Trophoblast cell (in vitro differentiated cells and primary cell): ENCODE results near the gene KPNB1.

Source experiments
- DNase-seq, 2 donors: peaks; one replicate each; pipeline ENCODE4 v3.0.0-alpha.2; 2016
- H2AFZ ChIP-seq: 2 replicates; pipeline ENCODE4 v1.6.1; 2013; ENCODE audit warnings: low read length, moderate library complexity, mild to moderate bottlenecking; ENCODE audit not compliant: insufficient read depth, poor library complexity
- H2AK5ac ChIP-seq: 2 replicates; pipeline ENCODE4 v1.6.1; 2013; ENCODE audit warnings: mild to moderate bottlenecking, low read length
- H2BK120ac ChIP-seq: 2 replicates; pipeline ENCODE4 v1.6.1; 2013; ENCODE audit warnings: low read length, mild to moderate bottlenecking, moderate library complexity; ENCODE audit not compliant: insufficient read depth, poor library complexity
- H2BK12ac ChIP-seq: 2 replicates; pipeline ENCODE4 v1.6.1; 2013; ENCODE audit warnings: mild to moderate bottlenecking, low read length, moderate library complexity
- H2BK5ac ChIP-seq: 2 replicates; pipeline ENCODE4 v1.6.1; 2013; ENCODE audit warnings: low read length, low read depth, moderate library complexity, mild to moderate bottlenecking; ENCODE audit not compliant: poor library complexity
- H3K14ac ChIP-seq: 2 replicates; pipeline ENCODE4 v1.6.1; 2013; ENCODE audit warnings: mild to moderate bottlenecking, low read length
- H3K18ac ChIP-seq: 2 replicates; pipeline ENCODE4 v1.6.1; 2013; ENCODE audit warnings: mild to moderate bottlenecking, low read length
- H3K23ac ChIP-seq: 2 replicates; pipeline ENCODE4 v1.6.1; 2013; ENCODE audit warnings: low read length
- H3K27ac ChIP-seq: 2 replicates; pipeline ENCODE4 v1.5.1; 2013; ENCODE audit warnings: low read depth, mild to moderate bottlenecking, inconsistent platforms, low read length, moderate library complexity
- H3K27me3 ChIP-seq: 2 replicates; pipeline ENCODE4 v1.6.1; 2013; ENCODE audit warnings: inconsistent platforms, mild to moderate bottlenecking, low read length, moderate library complexity; ENCODE audit not compliant: insufficient read depth
- H3K36me3 ChIP-seq, 2 experiments: 1 replicate in 1 of 2; 2 replicates in 1 of 2; pipeline ENCODE4 v1.6.1; 2013; ENCODE audit warnings: low read length in 2 of 2, mild to moderate bottlenecking in 2 of 2, moderate library complexity in 1 of 2; ENCODE audit not compliant: insufficient read depth in 2 of 2, control insufficient read depth in 1 of 2
- H3K4ac ChIP-seq: 2 replicates; pipeline ENCODE4 v1.6.1; 2013; ENCODE audit warnings: low read depth, mild to moderate bottlenecking, low read length, moderate library complexity
- H3K4me1 ChIP-seq, 2 experiments: 1 replicate in 1 of 2; 2 replicates in 1 of 2; pipeline ENCODE4 v1.6.1; 2013; ENCODE audit warnings: low read length in 2 of 2, mild to moderate bottlenecking in 2 of 2, moderate library complexity in 1 of 2; ENCODE audit not compliant: insufficient read depth in 2 of 2, control insufficient read depth in 1 of 2
- H3K4me2 ChIP-seq: 2 replicates; pipeline ENCODE4 v1.6.1; 2013; ENCODE audit warnings: inconsistent platforms, mild to moderate bottlenecking, low read length, moderate library complexity
- H3K4me3 ChIP-seq: 2 replicates; pipeline ENCODE4 v1.5.1; 2013; ENCODE audit warnings: mild to moderate bottlenecking, low read depth, low read length, inconsistent platforms
- H3K79me1 ChIP-seq: one replicate; pipeline ENCODE4 v1.6.1; 2013; ENCODE audit warnings: low read length
- H3K79me2 ChIP-seq: 2 replicates; pipeline ENCODE4 v1.6.1; 2013; ENCODE audit warnings: low read length, mild to moderate bottlenecking; ENCODE audit not compliant: control insufficient read depth, insufficient read depth, poor library complexity
- H3K9ac ChIP-seq: 2 replicates; pipeline ENCODE4 v1.6.1; 2013; ENCODE audit warnings: mild to moderate bottlenecking, low read length
- H3K9me3 ChIP-seq: 2 replicates; pipeline ENCODE4 v1.6.1; 2013; ENCODE audit warnings: low read depth, mild to moderate bottlenecking, control low read depth, inconsistent platforms, low read length; ENCODE audit not compliant: insufficient read depth
- H4K12ac ChIP-seq: 2 replicates; pipeline ENCODE4 v1.6.1; 2013; ENCODE audit warnings: low read depth, mild to moderate bottlenecking, low read length, moderate library complexity
- H4K8ac ChIP-seq: 2 replicates; pipeline ENCODE4 v1.6.1; 2013; ENCODE audit warnings: low read depth, mild to moderate bottlenecking, low read length, moderate library complexity
- H4K91ac ChIP-seq: one replicate; pipeline ENCODE4 v1.6.1; 2013; ENCODE audit warnings: low read depth, mild to moderate bottlenecking, low read length, moderate library complexity
- WGBS: extraction: QIAGEN DNeasy Blood & Tissue Kit; methylation state at CpG from one replicate; pipeline ENCODE4 v1.1.7; 2013; ENCODE audit warnings: missing lambda C conversion rate; ENCODE audit not compliant: insufficient read length, insufficient coverage; ENCODE audit errors: extremely low coverage; 5-methylcytosine and 5-hydroxymethylcytosine counted together

The KPNB1 gene

DNA sequence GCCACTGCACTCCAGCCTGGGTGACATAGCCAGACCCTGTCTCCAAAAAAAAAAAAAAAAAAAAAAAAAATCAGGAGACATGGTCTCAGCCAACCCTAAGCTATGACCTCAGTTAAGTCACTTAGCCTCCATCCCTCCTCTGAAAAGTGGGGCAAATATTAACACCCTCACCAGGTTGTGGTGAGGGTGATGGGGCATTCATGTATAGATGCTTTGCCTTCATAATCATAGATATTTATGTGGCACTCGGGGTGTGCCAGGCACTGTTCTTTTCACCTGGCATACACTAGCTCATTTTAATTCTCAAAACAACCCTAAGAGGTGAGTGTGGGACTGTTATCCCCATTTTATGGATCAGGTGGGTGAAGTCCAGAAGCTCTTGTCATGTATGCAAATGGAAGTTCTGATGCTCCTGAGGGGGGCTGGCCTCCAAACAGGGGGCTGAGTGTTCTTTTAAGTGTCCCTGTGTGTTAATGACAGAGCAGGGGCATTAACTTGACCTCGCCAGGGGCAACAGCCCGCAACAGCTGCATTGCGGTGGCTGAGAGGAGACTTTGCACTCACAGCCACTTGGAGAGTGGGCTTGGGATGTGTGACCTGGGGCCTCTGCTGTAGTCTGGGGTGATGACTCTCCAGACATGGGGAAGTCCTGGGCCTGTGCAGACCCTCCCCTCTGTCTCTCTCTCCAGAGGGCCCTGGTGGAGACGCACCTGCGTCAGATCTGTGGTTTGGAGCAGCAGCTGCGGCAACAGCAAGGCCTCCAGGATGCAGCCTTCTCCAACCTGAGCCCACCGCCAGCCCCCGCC is 48.4 kb downstream of the KPNB1 start:
- Histone ChIP-seq H4K8ac (no peak overlapping the region), H3K23ac (no peak overlapping the region), H3K27ac (no peak overlapping the region), H2BK120ac (no peak overlapping the region), H3K14ac (no peak overlapping the region), H2AK5ac (no peak overlapping the region), H4K12ac (no peak overlapping the region), H2BK5ac (no peak overlapping the region), H3K18ac (no peak overlapping the region), H3K79me1 (peaks cover 11% of the 10 kb centered on the region), H2BK12ac (no peak overlapping the region), H3K79me2 (peaks cover 2% of the 10 kb centered on the region), H4K91ac (no peak overlapping the region), H3K4ac (no peak overlapping the region), H3K4me2 (no peak overlapping the region), H3K9me3 (no peaks in the 10 kb centered on the region), H3K36me3 (peaks cover 1 to 6% of the 10 kb centered on the region in 2 experiments), H3K9ac (no peak overlapping the region), H3K4me3 (no peak overlapping the region), H3K27me3 (no peaks in the 10 kb centered on the region), H3K4me1 (peaks cover 1 to 7% of the 10 kb centered on the region in 2 experiments), H2AFZ (no peak overlapping the region)
- DNase-seq = no peak
- no CpG with 5 or more reads among the region's 9 CpGs for WGBS

DNA sequence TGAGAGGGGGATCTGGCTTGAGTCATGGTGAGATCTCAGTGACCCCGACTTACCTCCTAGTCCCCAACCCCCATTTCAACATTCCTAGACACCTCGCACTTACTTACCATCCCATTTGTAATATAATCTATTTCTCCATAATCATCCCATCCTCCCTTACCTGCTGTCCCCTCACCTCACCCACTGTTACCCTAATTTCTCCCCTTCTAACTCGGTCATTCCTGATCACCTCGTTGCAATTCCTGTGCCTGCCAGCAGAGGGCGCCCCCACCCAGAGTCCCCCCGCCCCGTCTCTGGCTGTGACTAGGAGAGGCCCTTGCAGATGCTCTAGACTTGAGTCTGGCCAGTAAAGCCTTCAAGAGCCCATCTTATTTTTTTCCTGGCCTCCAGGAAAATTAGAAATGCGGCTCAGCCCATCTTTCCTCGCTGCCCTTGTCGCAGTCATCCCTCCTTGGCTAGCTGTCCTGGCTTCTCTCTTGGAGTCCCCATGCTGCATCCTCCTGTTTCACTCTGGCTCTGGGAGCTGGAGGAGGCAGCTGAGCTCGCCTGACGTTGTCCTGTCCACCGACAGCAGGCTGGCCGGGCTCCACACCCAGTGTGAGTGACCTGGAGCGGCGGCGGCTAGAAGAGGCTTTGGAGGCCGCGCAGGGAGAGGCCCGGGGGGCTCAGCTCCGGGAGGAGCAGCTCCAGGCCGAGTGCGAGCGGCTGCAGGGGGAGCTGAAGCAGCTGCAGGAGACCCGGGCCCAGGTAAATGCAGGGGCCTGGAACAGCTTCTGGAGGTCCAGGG is 49.2 kb downstream of the KPNB1 start:
- Histone ChIP-seq H3K4me2 (no peak overlapping the region), H2AFZ (no peak overlapping the region), H3K27me3 (no peaks in the 10 kb centered on the region), H3K4me1 (peaks cover 0 to 5% of the 10 kb centered on the region in 2 experiments), H3K14ac (no peak overlapping the region), H3K4me3 (no peak overlapping the region), H3K18ac (no peak overlapping the region), H2AK5ac (no peak overlapping the region), H3K79me2 (peaks cover 2% of the 10 kb centered on the region), H2BK12ac (no peak overlapping the region), H4K12ac (no peak overlapping the region), H3K79me1 (peaks cover 11% of the 10 kb centered on the region), H3K9ac (no peak overlapping the region), H3K27ac (no peak overlapping the region), H3K4ac (no peak overlapping the region), H4K8ac (no peak overlapping the region), H3K23ac (no peak overlapping the region), H2BK120ac (no peak overlapping the region), H4K91ac (no peak overlapping the region), H2BK5ac (no peak overlapping the region), H3K36me3 (peaks cover 1 to 6% of the 10 kb centered on the region in 2 experiments), H3K9me3 (no peaks in the 10 kb centered on the region)
- DNase-seq = peak; percentile 29 to 59
- 100% methylated on average over 1 of the region's 25 CpGs for WGBS

DNA sequence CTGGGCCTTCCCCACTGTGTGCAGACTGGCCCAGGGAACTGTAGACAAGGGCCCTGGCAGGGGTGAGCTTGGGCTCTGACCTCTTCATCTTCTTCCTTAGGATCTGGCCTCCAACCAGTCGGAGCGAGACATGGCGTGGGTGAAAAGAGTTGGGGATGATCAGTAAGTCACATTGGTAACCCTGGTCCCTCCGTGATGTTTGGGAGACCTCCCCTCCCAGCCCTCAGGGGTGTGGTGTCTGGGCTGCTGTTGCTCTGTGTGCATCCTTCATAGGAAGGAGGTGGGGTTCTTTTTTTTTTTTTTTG is 49.8 kb downstream of the KPNB1 start:
- Histone ChIP-seq H3K9me3 (no peaks in the 10 kb centered on the region), H3K36me3 (peaks cover 1 to 6% of the 10 kb centered on the region in 2 experiments), H2AFZ (no peak overlapping the region), H3K4me1 (peaks cover 0 to 5% of the 10 kb centered on the region in 2 experiments), H3K4me3 (no peak overlapping the region), H3K4ac (no peak overlapping the region), H3K4me2 (no peak overlapping the region), H3K27ac (no peak overlapping the region), H4K8ac (no peak overlapping the region), H2BK12ac (no peak overlapping the region), H3K14ac (no peak overlapping the region), H2BK5ac (no peak overlapping the region), H2AK5ac (no peak overlapping the region), H2BK120ac (no peak overlapping the region), H3K27me3 (no peaks in the 10 kb centered on the region), H3K18ac (no peak overlapping the region), H3K79me1 (peaks cover 7% of the 10 kb centered on the region), H3K9ac (no peak overlapping the region), H4K91ac (no peak overlapping the region), H3K79me2 (peaks cover 2% of the 10 kb centered on the region), H4K12ac (no peak overlapping the region), H3K23ac (no peak overlapping the region)
- no peak for DNase-seq
- WGBS = no CpG with 5 or more reads among the region's 4 CpGs

DNA sequence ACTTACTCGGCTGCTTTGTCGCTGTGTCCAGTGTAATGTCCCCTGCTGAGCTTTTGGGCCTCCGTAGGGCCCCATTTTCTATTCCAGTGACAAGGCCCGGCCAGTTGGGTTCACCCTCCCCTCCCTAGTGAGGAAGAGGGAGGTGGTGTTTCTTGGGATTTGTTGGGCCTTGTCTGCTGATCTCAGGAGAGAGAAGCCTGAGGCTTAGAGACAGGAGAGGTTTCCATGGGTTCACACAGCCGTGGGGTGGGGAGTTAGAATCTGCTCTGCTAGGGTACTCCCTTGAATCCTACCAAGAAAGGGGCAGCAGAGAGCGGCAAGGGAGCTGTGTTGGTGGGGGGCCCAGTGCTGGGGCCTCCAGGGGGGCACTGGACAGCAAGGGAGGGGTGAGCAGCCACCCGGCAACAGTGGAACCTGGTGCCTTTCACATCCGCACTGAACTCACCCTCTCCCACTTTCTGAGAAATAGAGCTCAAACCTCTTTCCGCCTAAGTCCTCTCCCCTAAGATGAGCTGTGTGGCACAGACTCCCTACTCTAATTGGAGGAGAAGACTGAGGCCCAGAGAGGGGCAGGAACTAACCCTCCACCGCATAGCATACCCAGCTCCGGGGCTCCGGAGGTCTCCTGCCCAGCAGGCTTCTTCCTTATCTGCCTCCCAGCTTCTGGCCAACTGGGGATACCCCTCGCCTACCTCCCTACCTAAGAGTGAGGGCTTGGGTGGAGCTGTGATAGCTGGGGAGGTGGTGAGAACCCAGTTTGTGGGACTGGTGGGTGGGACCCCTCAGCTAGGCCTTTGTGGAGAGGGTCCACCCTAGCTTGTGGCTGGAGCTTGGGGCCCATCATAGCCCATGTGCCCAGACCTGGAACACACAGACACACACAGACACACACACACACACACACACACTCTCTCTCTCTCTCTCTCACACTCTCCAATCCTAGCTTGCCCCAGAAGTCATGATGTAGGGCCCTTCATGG is 51.0 kb downstream of the KPNB1 start:
- Histone ChIP-seq H2BK120ac (no peak overlapping the region), H2AFZ (no peak overlapping the region), H3K4ac (no peak overlapping the region), H3K4me3 (no peak overlapping the region), H3K14ac (no peak overlapping the region), H2AK5ac (no peak overlapping the region), H2BK5ac (no peak overlapping the region), H3K27me3 (no peaks in the 10 kb centered on the region), H3K23ac (no peak overlapping the region), H4K91ac (no peak overlapping the region), H3K9me3 (no peaks in the 10 kb centered on the region), H4K8ac (no peak overlapping the region), H2BK12ac (no peak overlapping the region), H3K4me1 (no peaks in the 10 kb centered on the region), H4K12ac (no peak overlapping the region), H3K4me2 (no peak overlapping the region), H3K27ac (no peak overlapping the region), H3K79me2 (no peaks in the 10 kb centered on the region), H3K36me3 (peaks cover 1 to 6% of the 10 kb centered on the region in 2 experiments), H3K18ac (no peak overlapping the region), H3K9ac (no peak overlapping the region), H3K79me1 (no peaks in the 10 kb centered on the region)
- WGBS = no CpG with 5 or more reads among the region's 13 CpGs
- no peak for DNase-seq
